AG04450 (cell line): ENCODE data around the gene PPM1J. TPM values are rescaled to one million over a fixed set of nuclear protein-coding genes. Genes with fewer than 3 reads are reported as not detected.

Experiments used
- CTCF ChIA-PET: fragments of 300-600, 350-600 bp; formaldehyde crosslinking; extraction: SDS; loops from one replicate; lab custom pipeline; 2022; ENCODE audit warnings: antibody characterized with exemption, inconsistent platforms; lab: Charles Lee
- POLR2A ChIA-PET: fragments of 350-600 bp; formaldehyde crosslinking; extraction: SDS; loops from one replicate; lab custom pipeline; 2021; ENCODE audit warnings: antibody characterized with exemption, inconsistent platforms; lab: Yijun Ruan, JAX
- DNase-seq: peaks from one replicate; pipeline ENCODE4 v3.0.0-alpha.2; 2011; ENCODE audit warnings: low read depth, low spot score
- H3K27ac ChIP-seq: one replicate; pipeline ENCODE4 v1.5.1; 2012; ENCODE audit warnings: low read depth, low read length, control low read depth
- H3K27me3 ChIP-seq: one replicate; pipeline ENCODE4 v1.6.0; 2012; ENCODE audit warnings: low read length; ENCODE audit not compliant: control insufficient read depth, insufficient read depth
- H3K4me3 ChIP-seq: 2 replicates; pipeline ENCODE4 v1.5.1; 2011; ENCODE audit warnings: mild to moderate bottlenecking, low read depth, low read length, control low read depth
- H3K9me3 ChIP-seq: 2 replicates; pipeline ENCODE4 v1.5.1; 2012; ENCODE audit warnings: low read length; ENCODE audit not compliant: control insufficient read depth, insufficient read depth
- CTCF ChIP-seq: IDR thresholded peaks from 2 replicates; pipeline ENCODE4 v1.5.1; 2011; ENCODE audit warnings: low read depth, low read length, control low read depth, inconsistent platforms
- polyA plus RNA-seq: library from polyadenylated mRNA; depleted of rRNA; stranded (reverse); fragments of >200 nt; gene quantifications from 2 replicates; pipeline ENCODE4 v1.2.3, GENCODE V29; 2011

The PPM1J gene
- polyA plus RNA-seq, 1 experiment, result 1.3 TPM

- Histone ChIP-seq H3K9me3 (no peaks in the 10 kb centered on the region), H3K27ac (no peak overlapping the region), H3K27me3 (no peaks in the 10 kb centered on the region), H3K4me3 (no peak overlapping the region)
- POLR2A ChIA-PET, result no interaction called here
- CTCF ChIA-PET, result interaction anchor here (0.8 kb wide), 1 partner anchor 15 kb away, joined by 3 read pairs; no protein-coding TSS in a partner anchor
- no peak for DNase-seq
- TF ChIP-seq CTCF, result no peak
Observed at GRCh38 chr1:112685913-112686312, 29.2 kb downstream of the PPM1J start.

GRCh38 chr1:112678605-112679004 lies 36.5 kb downstream of the PPM1J start:
- no peak for TF ChIP-seq CTCF
- Histone ChIP-seq H3K9me3 (no peaks in the 10 kb centered on the region), H3K4me3 (no peak overlapping the region), H3K27me3 (no peaks in the 10 kb centered on the region), H3K27ac (no peak overlapping the region)
- CTCF ChIA-PET, result no interaction called here
- POLR2A ChIA-PET, result no interaction called here
- DNase-seq, result no peak

GRCh38 chr1:112677501-112677900 lies 37.6 kb downstream of the PPM1J start:
- ChIA-PET CTCF (no interaction called here), POLR2A (no interaction called here)
- Histone ChIP-seq H3K27me3 (no peaks in the 10 kb centered on the region), H3K4me3 (no peak overlapping the region), H3K9me3 (no peaks in the 10 kb centered on the region), H3K27ac (no peak overlapping the region)
- TF ChIP-seq CTCF, result no peak
- no peak for DNase-seq

GRCh38 chr1:112676543-112676942 lies 38.6 kb downstream of the PPM1J start:
- TF ChIP-seq CTCF, result no peak
- no peaks in the 10 kb centered on the region for H3K9me3 ChIP-seq
- DNase-seq, result no peak
- CTCF ChIA-PET, result no interaction called here
- no peak overlapping the region for H3K4me3 ChIP-seq
- POLR2A ChIA-PET, result no interaction called here
- no peaks in the 10 kb centered on the region for H3K27me3 ChIP-seq
- no peak overlapping the region for H3K27ac ChIP-seq

- H3K4me3 ChIP-seq, result peak overlapping the region; percentile 80
- H3K27me3 ChIP-seq, result no peaks in the 10 kb centered on the region
- ChIA-PET CTCF (interaction anchor here (1.2 to 3.5 kb wide), 4 partner anchors 26 to 396 kb away, joined by 3 to 26 read pairs (median 4); no protein-coding TSS in a partner anchor), POLR2A (interaction anchor here (1.2 to 2.1 kb wide), 4 partner anchors 23 to 39 kb away, joined by 3 to 12 read pairs (median 4); partner anchors contain the start of gene PPM1J)
- no peak overlapping the region for H3K27ac ChIP-seq
- no peak for DNase-seq
- H3K9me3 ChIP-seq, result no peaks in the 10 kb centered on the region
- no peak for TF ChIP-seq CTCF
Observed at GRCh38 chr1:112675728-112676381, 39.3 kb downstream of the PPM1J start.
